ENCODE data around the gene OTULINL.

- TF ChIP-seq CTCF (conservative IDR thresholded peaks at IDR 0.05; ENCODE audit: low read length) = no peak
- no peak for TF ChIP-seq EZH2phosphoT487 (IDR thresholded peaks at IDR 0.05; ENCODE audit: borderline replicate concordance, low read depth, low read length)
Observed at GRCh38 chr5:14660833-14661232, 79.2 kb downstream of the OTULINL start.
